Upper lobe of left lung (tissue), 4 donors: ENCODE measurements around the gene EMP1.

ENCODE experiments used
- EP300 ChIP-seq, 4 donors: sonication (generic); formaldehyde crosslinking; IDR thresholded peaks; one replicate each; pipeline ENCODE4 v1.5.1; 2017; ENCODE audit warnings: antibody characterized with exemption in 4 of 4, control low read depth in 2 of 4
- POLR2AphosphoS5 ChIP-seq, 2 donors: sonication (generic); formaldehyde crosslinking; IDR thresholded peaks; one replicate each; pipeline ENCODE4 v1.5.1; 2017; ENCODE audit warnings: antibody characterized with exemption in 2 of 2
- TF ChIP-seq, protein P1 (sequence below), 6 experiments: fragments of 450-650 bp in 4 of 6; fragments of 200-600 bp in 2 of 6; sonication (generic) in 2 of 6; IDR thresholded peaks; one replicate each; pipeline ENCODE4 v1.5.1; 2016 to 2019; ENCODE audit warnings: antibody characterized with exemption in 6 of 6

DNA sequence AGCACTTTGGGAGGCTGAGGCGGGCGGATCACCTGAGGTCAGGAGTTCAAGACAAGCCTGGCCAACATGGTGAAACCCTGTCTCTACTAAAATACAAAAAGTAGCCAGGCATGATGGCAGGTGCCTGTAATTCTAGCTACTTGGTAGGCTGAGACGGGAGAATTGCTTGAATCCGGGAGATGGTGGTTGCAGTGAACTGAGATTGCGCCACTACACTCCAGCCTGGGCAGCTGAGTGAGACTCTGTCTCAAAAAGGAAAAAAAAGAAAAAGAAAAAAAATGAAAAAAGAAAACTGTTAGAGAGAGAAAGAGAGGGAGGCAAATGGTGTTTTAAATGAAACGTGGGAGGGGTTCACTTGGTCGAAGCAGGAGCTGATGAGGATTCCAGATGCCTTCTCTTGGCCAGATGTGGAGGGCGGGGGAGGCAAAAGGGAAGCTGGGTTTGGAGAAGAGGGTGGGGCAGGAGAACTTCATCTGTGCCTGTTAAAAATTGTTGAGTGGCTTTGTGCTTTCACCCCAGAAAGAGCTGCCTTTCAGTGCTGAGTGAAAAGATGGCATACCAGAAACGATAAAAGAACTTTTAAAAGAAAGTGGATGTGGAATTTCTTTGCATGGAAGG lies 1.1 kb downstream of the EMP1 start:
- TF ChIP-seq EP300 (IDR thresholded peaks at IDR 0.05) (no peak), POLR2AphosphoS5 (IDR thresholded peaks at IDR 0.05) (peak in 1 of 2 donors; percentile 54)
- TF ChIP-seq, protein P1, sequence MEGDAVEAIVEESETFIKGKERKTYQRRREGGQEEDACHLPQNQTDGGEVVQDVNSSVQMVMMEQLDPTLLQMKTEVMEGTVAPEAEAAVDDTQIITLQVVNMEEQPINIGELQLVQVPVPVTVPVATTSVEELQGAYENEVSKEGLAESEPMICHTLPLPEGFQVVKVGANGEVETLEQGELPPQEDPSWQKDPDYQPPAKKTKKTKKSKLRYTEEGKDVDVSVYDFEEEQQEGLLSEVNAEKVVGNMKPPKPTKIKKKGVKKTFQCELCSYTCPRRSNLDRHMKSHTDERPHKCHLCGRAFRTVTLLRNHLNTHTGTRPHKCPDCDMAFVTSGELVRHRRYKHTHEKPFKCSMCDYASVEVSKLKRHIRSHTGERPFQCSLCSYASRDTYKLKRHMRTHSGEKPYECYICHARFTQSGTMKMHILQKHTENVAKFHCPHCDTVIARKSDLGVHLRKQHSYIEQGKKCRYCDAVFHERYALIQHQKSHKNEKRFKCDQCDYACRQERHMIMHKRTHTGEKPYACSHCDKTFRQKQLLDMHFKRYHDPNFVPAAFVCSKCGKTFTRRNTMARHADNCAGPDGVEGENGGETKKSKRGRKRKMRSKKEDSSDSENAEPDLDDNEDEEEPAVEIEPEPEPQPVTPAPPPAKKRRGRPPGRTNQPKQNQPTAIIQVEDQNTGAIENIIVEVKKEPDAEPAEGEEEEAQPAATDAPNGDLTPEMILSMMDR (IDR thresholded peaks at IDR 0.05) = no peak
